Pancreas (tissue), 10 donors: Measurements from ENCODE around the gene LRRC32. TPM values are rescaled to one million over a fixed set of nuclear protein-coding genes. Genes with fewer than 3 reads are reported as not detected.
A peak's percentile ranks its signal among the peaks of the same experiment; 100 is the strongest.
"Not testable (repeated sequence)": the region's sequence is repeated elsewhere in the genome, so short reads cannot be mapped to it uniquely, and the experiment has no call there.

Experiments used
- ATAC-seq, 4 donors: fragments of 200-7000 bp; cut with Tn5 transposase; one replicate each; pipeline versions ENCODE4 v1.8.0 to v1.9.1; 2020; ENCODE audit warnings: mild to moderate bottlenecking in 4 of 4, moderate library complexity in 4 of 4
- DNase-seq, 6 donors: peaks; one replicate each; pipeline ENCODE4 v3.0.0-alpha.2; 2020
- FAIRE-seq: peaks from 2 replicates; lab custom pipeline; 2012; peaks lifted over from hg19 to GRCh38; lab: Jason Lieb, UNC
- H3K27ac ChIP-seq, 4 donors: fragments of 200-600 bp; sonication (generic); 1 replicate in 3 of 4; 2 replicates in 1 of 4; pipeline versions ENCODE4 v1.5.0 to v1.8.0; 2020
- H3K27me3 ChIP-seq, 4 donors: fragments of 200-600 bp; one replicate each; pipeline ENCODE4 v1.8.0; 2021
- H3K36me3 ChIP-seq, 3 donors: fragments of 200-600 bp; sonication (generic) in 1 of 3; one replicate each; pipeline versions ENCODE4 v1.5.0 to v1.8.0; 2020 to 2021
- H3K4me1 ChIP-seq, 3 donors: fragments of 200-600 bp; one replicate each; pipeline ENCODE4 v1.8.0; 2021
- H3K4me3 ChIP-seq, 4 donors: fragments of 200-600 bp; sonication (generic) in 2 of 4; one replicate each; pipeline versions ENCODE4 v1.5.0 to v1.8.0; 2020 to 2021
- H3K9me3 ChIP-seq, 4 donors: fragments of 200-600 bp; one replicate each; pipeline ENCODE4 v1.8.0; 2021
- CTCF ChIP-seq, 4 donors: fragments of 200-600 bp; sonication (generic) in 3 of 4; IDR thresholded peaks; one replicate each; pipeline versions ENCODE4 v1.5.0 to v1.8.0; 2021; ENCODE audit warnings: antibody characterized with exemption in 4 of 4
- WGBS, 2 donors: extraction: QIAGEN DNeasy Blood & Tissue Kit; methylation state at CpG; one replicate each; pipeline ENCODE4 v1.1.7; 2013; 5-methylcytosine and 5-hydroxymethylcytosine counted together
- intact Hi-C, 3 donors: fragments of 100-400 bp; cut with DNase I; formaldehyde crosslinking; loops; one replicate each; pipeline versions ENCODE4 v1.11.1 to v1.14.2; 2022
- polyA plus RNA-seq, 2 donors: library from polyadenylated mRNA; stranded (reverse); fragments of 200-250 nt; gene quantifications; one replicate each; pipeline ENCODE4 v1.2.3, GENCODE V29; 2013
- total RNA-seq, 6 donors: library from RNA; stranded (reverse); fragmentation: NEBNext Ultra II Directional in 4 of 6; extraction: Animal tissue kit (Norgen Biotek cat#: 25700) in 4 of 6; gene quantifications; one replicate each; pipeline versions ENCODE4 v1.2.1 to v1.2.4, GENCODE V29; 2021 to 2023
- donor health status: healthy with polysubstance abuse.
- donor health status: DM: no; HTN: no; CAD: no; lungs with moderate emphysema.
- donor health status: DM: no; HTN: no; CAD: no.
- donor health status: control.
- donor health status: control.
- donor health status: Bipolar disorder and iron deficiency.
- donor health status: DM: yes; HTN: yes; CAD: no.
- donor health status: DM: no; HTN: no; CAD: no.
- donor health status: DM: no; HTN: no; CAD: no.
- donor health status: DM: yes; HTN: yes; CAD: no.

The LRRC32 gene
- total and polyA plus RNA-seq, 8 donors = 5.7 to 43.0 (median 12.0) TPM

- intact Hi-C loops = no loop called here
- no peak for FAIRE-seq
- WGBS, 2 donors = 82 to 83% methylated on average over 4 of the region's 4 CpGs
- H3K27ac ChIP-seq = no peak overlapping the region
- H3K4me1 ChIP-seq = no peaks in the 10 kb centered on the region
- no peak for TF ChIP-seq CTCF (IDR thresholded peaks at IDR 0.05)
- H3K36me3 ChIP-seq = no peaks in the 10 kb centered on the region
- no peaks in the 10 kb centered on the region for H3K9me3 ChIP-seq
- H3K27me3 ChIP-seq = no peaks in the 10 kb centered on the region
- no peak overlapping the region for H3K4me3 ChIP-seq
- no peak for DNase-seq
- no peak for ATAC-seq
These were observed 58.3 kb downstream of the LRRC32 start for GRCh38 chr11:76612226-76612625.

- no peaks in the 10 kb centered on the region for H3K9me3 ChIP-seq
- no peaks in the 10 kb centered on the region for H3K36me3 ChIP-seq
- H3K27ac ChIP-seq = no peak overlapping the region
- H3K4me1 ChIP-seq = no peaks in the 10 kb centered on the region
- DNase-seq = peak in 1 of 6 donors; percentile 49
- no peak overlapping the region for H3K4me3 ChIP-seq
- 24 to 34% methylated on average over 8 of the region's 8 CpGs for WGBS, 2 donors
- ATAC-seq = peak in 2 of 4 donors; percentile 72 to 75
- no peak for FAIRE-seq
- TF ChIP-seq CTCF (IDR thresholded peaks at IDR 0.05) = no peak
- no peaks in the 10 kb centered on the region for H3K27me3 ChIP-seq
- intact Hi-C loops = no loop called here
These were observed 59.6 kb downstream of the LRRC32 start for GRCh38 chr11:76610871-76611475.

- no peaks in the 10 kb centered on the region for H3K36me3 ChIP-seq
- no peaks in the 10 kb centered on the region for H3K27me3 ChIP-seq
- no peak for TF ChIP-seq CTCF (IDR thresholded peaks at IDR 0.05)
- H3K27ac ChIP-seq = no peak overlapping the region
- DNase-seq (no peak), ATAC-seq (no peak), FAIRE-seq (no peak)
- H3K4me1 ChIP-seq = no peaks in the 10 kb centered on the region
- intact Hi-C loops = no loop called here
- no peak overlapping the region for H3K4me3 ChIP-seq
- 93 to 94% methylated on average over 4 of the region's 4 CpGs for WGBS, 2 donors
- no peaks in the 10 kb centered on the region for H3K9me3 ChIP-seq
These were observed 60.2 kb downstream of the LRRC32 start for GRCh38 chr11:76610371-76610770.

- ATAC-seq (no peak), DNase-seq (no peak), FAIRE-seq (no peak)
- WGBS, 2 donors = 84 to 88% methylated on average over 8 of the region's 8 CpGs
- Histone ChIP-seq H3K4me3 (no peak overlapping the region), H3K27ac (no peak overlapping the region), H3K36me3 (no peaks in the 10 kb centered on the region), H3K27me3 (no peaks in the 10 kb centered on the region), H3K4me1 (peaks cover 0 to 3% (median 0%) of the 10 kb centered on the region in 3 donors), H3K9me3 (no peaks in the 10 kb centered on the region)
- no peak for TF ChIP-seq CTCF (IDR thresholded peaks at IDR 0.05)
- intact Hi-C loops = no loop called here
These were observed 60.7 kb downstream of the LRRC32 start for GRCh38 chr11:76609736-76610370.

GRCh38 chr11:76608879-76609460 lies 61.6 kb downstream of the LRRC32 start:
- H3K4me1 ChIP-seq, ATAC-seq, H3K27ac ChIP-seq, intact Hi-C loops, H3K9me3 ChIP-seq, H3K36me3 ChIP-seq, DNase-seq, FAIRE-seq, H3K4me3 ChIP-seq, H3K27me3 ChIP-seq: not testable (repeated sequence)
- WGBS, 2 donors = 89 to 92% methylated on average over 10 to 25 of the region's 27 CpGs

- WGBS, 2 donors = 95% methylated on average over 11 of the region's 11 CpGs
- H3K27me3 ChIP-seq, FAIRE-seq, H3K27ac ChIP-seq, ATAC-seq, intact Hi-C loops, H3K4me1 ChIP-seq, DNase-seq, H3K4me3 ChIP-seq, H3K36me3 ChIP-seq, H3K9me3 ChIP-seq: not testable (repeated sequence)
These were observed 62.3 kb downstream of the LRRC32 start for GRCh38 chr11:76608228-76608627.
